Putamen (tissue), 1 donor: ENCODE results near the gene BCL11A.
"Not testable (repeated sequence)": the region's sequence is repeated elsewhere in the genome, so short reads cannot be mapped to it uniquely, and the experiment has no call there.

Experiments
- DNase-seq: peaks from one replicate; pipeline ENCODE4 v3.0.0-alpha.2; 2016; ENCODE audit warnings: low spot score

The BCL11A gene

DNA sequence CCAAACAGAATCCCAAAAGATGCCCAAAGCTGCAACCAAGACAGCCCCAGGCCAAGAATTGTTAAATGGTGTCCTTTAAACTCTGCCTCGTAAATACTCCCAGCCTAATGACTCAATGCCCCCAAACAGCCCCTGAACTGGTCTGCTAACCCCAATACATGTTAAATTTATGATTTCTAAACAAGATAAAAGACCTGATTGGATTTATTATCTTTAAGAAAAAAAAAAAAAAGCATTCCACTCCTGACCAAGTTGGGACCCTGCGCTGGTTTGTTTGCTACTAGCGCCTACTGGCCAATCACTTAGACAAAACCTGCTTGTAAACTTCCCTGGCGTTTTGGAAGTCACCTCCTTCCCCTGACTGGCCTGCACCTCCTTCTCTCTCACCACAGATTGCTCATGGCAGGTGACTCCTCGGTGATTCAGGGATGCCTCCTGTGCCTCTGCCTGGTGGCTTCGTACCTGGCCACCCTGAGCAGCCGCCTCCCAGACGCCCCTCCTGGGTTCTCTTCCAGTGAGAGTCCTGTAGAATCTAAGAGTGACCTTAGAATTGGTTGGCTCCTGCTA is 121.3 kb downstream of the BCL11A start:
- no peak for DNase-seq

DNA sequence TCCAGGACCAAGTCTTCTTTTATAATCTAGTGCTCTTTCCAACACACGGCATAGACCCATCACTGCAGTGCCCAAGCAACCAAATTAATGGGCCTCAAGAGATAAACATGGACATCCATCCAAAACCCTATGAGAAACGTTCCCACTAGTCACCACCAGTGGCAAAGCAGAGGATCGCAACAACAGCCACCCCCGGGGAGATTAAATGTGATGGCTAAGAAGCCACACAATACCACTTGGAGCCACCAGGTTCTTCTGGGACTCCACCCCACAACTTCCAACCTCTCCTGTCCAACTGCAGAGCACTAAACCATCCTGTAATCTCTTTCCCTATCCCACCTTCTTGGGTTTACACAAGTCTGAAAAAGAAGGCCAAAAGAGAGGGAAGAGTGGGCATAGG is 123.8 kb downstream of the BCL11A start:
- no peak for DNase-seq

DNA sequence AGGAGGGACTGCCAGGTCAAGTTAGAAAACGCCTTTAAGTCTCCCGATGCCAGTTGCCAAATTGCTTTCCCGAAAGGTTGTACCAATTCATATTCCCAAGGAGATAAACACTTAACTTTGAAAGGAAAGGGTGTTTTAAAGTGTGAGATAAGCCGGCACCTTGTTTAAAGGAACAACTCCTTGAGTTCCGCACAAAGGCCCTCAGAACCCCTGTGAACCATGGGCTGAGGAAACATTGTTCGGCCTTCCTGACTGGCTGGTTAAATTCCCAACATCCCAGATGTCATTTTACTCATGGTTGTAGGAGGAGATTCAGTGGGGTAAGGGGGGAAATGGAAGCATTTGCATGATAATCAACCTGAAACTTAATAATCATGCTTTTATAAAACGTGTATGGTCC is 126.6 kb downstream of the BCL11A start:
- DNase-seq, result no peak

DNA sequence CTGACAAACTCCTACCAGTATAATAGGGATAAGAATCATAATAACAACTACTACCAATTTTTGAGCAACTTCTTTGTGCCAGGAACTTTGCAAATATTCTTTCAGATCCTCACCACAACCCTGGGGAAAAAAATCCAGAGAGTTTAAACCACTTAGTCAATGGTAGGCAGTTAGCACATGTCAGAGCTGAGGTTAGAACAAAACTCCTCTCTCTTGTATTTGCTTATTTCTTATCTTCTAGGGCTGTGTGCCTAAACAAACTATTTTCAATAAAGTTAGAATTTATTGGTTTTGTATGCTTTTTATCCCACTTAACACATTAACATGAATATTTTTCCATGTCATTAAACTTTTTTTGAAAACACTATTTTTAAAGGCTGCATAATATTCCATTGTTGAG is 127.1 kb downstream of the BCL11A start:
- DNase-seq, result no peak

DNA sequence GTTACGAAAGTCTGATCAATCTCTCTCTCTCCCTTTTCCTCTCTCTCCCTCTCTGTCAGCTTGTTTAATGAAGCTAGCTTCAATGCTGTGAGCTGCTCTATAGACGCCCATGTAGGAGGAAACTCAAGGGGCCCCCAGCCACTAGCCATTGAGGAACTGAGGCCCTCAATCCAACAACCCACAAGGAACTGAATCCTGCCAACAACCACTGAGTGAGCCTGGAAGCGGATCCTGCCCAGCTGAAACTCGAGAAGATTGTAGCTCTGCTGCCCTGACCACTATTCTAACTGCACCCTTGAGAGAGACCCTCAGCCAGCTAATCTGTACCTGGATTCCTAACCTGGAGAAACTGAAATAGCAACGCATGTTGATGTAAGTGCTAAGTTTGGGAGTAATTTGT is 129.2 kb downstream of the BCL11A start:
- DNase-seq, result no peak

DNA sequence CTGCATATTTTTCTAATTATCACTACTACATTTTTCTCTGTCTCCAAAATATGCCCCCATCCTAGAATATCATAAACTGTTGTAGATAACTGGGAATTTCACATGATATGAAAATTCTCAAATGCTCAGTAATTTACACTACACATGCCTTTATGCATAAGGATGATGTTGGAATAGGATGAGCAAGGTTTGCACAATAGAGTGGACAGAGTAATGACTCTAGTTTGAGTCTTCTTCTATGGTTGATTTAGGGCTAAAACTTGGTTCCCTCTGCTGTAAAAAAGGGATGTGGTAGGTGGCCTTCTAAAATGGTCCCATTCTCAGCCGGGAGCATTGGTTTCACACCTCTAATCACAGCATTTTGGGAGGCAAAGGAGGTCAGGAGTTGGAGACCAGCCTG is 129.9 kb downstream of the BCL11A start:
- no peak for DNase-seq

DNA sequence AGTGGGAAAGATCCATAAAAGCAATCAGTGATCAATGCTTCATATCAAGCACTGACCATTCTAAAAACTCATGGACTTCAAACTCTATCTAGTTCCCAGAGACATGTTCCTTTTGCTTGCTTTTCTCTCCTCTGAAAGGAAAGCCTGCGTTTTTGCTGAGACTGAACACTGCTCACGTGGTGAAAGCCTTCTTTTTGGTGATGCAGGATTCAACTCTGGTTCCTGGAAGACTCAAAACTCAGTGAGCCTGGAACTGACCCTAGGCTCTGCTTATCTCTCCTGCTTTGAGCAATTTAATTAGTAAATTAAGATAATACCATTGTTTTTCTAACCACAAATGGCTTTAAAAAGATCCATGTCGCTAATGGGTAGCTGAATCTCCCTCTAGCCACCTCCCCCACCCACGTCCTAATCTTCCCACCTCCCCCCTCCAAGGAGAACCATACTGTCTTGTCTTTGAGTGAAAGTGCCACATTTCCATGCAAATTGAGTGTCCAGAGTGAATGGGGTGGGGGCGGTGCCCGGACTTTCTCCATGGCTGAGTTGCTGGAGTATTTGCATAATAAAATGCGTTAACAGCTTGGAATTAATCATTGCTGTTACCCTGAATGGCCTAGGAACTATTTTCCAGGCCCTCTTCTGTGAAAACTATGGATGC is 130.5 kb downstream of the BCL11A start:
- DNase-seq, result no peak

DNA sequence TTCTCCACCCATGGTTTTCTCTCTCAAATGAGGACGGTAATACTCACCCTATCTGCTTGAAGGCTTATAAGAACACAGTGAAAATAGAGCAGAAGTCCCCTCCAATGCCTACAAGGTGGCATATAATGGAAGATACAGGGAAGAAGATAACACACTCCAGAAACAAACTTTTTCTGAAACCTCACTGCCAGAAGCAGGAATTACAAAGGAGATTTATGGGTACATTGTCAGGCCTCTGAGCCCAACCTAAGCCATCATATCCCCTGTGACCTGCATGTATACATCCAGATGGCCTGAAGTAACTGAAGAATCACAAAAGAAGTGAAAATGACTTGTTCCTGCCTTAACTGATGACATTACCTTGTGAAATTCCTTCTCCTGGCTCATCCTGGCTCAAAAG is 136.2 kb downstream of the BCL11A start:
- not testable (repeated sequence) for DNase-seq

DNA sequence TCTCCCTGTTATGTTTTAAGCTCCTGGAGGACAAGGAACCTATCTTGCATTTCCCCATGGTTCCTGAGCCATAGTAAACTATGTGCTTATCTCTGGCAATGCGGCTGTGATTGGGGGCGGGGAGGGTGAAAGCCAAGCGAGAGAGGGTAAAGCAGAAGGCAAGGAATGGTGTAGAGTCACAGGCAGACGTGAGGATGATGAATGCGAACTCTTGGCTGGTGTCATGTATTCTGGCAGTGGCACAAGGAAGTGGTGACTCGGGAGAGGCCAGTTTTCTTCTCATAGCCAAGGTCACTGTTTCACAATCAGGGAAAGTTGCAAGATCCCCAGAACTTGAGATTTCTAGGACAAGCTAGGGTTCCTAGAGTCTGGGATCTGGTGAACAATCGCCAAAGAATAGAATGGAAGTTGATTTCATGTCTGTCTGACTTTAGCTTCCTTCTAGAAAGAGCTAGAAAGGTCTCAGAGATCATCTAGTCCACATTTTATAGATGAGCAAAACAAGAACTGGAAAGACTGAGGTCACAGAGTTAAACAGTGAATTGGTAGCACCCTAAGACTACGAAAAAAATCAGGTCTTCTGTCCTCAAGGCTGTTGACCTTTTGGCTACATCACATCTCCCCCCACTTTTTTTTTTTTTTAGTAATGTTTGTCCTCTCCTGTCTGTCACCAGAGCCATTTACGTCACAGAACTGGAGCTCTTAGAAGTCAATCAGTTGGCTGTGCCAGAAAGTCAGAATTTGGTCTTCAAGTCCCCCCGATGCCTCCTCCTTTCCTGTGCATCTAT is 137.0 kb downstream of the BCL11A start:
- DNase-seq, result no peak

DNA sequence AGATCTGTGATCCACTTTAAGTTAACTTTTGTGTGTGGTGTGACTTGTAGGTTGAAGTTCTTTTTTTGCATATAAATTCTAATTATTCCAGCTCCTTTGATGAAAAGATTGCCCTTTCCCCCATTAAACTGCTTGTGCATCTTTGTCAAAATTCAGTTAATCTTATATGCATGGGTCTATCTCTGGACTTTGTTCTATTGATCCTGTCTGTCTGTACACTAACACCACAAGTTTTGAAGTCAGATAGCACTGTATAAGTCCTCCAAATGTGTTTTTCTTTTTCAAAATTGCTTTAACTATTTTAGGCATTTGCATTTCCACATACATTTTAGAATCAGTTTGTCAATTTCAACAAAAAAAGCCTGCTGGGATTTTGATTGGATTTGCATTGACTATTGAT is 137.6 kb downstream of the BCL11A start:
- no peak for DNase-seq

DNA sequence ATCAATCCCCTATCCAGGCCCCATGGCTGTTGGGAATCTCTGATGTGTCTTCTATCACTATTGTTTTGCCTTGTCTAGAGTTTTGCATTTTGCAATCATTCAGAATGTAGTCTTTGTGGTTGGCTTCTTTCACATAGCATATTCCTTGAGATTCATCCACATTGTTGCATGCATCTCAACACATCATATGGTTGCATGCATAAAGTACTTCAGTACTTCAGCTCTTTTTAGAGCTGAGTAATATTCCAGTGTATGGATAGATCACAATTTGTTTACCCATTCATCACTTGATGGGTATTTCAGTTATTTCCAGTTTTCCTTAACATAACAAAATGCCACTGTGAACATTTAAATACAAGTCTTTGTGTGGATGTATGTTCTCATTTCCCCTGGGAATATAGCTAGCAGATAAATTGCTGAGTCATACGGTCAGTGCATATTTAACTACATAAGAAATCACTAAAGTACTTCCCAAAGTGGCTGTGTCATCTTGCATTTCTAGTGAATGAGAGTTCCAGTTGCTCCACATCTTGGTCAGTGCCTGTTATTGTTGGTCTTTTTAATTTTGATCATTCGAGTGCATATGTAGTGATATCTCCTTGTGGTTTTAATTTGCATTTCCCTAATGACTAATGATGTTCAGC is 138.8 kb downstream of the BCL11A start:
- no peak for DNase-seq

DNA sequence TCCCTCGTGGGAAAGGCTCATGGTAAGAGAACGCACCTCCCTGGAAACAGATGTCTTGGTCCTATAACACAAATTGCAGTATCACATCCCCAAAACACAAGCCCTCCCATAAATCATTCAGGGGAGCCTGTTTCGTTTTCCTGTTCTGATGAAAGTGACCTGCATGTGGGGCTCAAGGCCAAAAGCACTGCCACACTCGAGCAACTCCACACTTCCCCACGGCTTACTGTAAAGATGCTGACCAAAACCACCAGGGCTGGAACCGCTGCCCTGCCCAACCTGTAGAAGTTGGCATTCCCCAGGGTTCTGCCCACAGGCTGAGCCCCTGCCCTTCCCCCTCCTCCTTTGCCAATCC is 139.7 kb downstream of the BCL11A start:
- no peak for DNase-seq

DNA sequence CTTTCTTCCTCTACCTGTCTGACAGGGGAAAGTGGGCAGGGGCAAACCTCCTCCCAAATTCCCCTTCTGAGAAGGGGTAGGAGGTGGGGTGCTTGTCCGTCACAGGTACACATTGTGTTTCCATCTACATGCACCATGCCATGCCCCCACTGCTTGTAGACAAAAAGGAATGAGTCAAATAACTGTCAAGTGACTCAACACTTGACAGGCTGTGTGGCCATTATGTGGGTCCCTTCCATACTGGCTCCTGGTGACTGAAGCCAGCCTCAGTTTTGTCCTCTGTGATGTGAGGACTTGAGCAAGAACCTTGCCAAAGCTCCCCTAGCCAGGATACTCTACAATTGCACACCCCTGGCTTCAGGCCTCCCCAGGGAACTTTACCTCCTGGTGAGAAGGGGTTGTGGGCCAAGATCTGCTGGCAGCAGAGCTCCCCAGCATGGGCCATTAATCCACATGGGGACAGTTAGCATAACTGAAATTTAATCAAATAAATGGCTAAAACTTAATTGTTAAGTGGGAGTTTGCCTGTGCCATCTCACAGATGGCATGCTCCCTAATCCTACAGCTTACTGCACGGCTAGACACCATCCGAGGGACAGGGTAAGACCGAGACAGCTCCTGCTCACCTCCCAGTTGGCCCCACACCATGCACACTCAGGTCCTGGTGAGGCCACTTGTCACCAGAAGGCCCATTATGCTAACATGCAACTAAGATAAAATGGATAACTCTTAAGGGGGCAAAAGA is 140.2 kb downstream of the BCL11A start:
- no peak for DNase-seq

DNA sequence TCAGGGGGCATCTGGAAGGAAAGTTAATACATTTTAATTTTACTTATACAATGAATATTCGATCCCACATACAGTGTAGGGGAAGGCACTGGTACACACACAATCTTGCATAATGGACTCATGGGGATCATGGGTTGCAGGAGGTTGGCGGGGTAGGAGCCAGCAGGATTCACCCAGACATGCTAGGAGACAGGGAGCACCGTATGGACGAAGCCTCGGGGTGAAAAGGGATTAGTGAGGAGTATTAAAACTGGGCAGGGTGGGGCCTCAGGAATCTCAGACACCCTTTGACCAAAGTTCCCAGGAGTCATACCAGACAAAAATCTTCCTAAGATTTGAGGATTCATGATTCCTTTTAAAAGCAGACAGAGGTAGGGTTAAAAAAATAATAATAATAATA is 140.8 kb downstream of the BCL11A start:
- no peak for DNase-seq

DNA sequence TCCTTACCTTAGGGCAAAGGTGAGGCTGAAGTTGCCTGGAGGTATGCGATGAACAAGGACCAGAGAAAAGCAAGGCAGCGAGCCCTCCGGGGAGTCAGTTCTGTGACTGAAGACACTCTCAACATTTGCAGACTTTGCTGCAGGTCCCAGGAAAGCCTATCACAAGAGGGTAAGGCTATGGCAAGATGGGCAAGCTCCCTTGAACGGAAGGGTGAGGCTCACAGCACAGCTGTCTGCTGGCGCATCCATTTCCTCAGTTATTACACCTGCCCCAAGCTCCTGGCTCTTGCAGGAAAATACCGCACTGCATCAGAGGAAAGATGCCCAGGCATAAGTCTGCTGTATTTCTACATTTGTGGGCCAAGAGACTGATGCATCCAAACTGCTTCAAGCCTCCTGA is 141.4 kb downstream of the BCL11A start:
- no peak for DNase-seq

DNA sequence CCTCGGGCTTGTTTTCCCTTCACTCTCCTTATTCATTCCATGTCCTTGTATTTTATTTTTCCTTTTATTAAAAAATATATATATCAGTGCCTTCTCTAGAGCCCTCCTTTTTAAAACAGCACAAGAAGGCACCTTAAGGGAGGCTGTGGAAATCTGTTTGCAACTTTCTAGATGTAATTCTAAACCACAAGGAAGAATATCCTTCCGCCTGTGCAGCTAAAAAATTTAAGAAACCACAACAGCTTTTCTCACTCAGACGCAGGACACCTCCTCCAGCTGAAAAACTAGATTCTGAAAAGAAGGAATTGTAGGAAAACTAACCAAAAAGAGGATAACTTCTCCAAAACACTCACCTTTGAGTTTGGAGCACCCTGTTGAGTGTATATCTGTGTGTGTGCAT is 142.2 kb downstream of the BCL11A start:
- no peak for DNase-seq

DNA sequence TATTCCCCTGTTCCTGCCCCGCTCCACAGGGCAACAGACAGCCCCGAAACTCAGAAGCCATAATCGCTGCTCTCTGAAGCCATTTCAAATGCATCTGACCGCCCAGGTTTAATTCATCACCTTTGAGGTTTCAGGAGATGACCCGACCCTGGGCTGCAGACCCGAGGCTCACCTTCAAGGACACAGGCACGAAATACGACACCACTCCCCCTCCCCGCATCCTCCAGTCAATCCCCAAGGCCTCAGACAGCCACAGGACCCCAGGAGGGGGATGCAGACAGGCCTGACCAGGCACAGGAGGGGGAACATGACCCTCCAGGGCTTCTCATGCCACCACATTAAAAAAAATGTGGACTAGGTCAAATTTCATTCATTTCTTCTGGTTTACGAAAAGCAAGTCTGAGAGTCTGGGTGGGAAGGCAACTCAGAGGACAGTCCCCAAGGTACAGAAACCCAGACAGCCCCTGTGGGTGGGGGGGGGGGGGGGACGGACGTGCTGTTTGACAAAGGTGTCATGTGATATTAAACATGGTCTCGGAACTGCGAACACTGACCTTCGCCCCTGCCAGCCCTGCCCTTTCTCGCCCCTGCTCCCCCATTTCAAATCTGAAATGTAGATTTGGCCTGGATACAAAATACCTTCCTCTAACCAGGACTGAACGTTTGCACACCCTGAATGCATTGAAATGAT is 142.9 kb downstream of the BCL11A start:
- DNase-seq, result no peak

DNA sequence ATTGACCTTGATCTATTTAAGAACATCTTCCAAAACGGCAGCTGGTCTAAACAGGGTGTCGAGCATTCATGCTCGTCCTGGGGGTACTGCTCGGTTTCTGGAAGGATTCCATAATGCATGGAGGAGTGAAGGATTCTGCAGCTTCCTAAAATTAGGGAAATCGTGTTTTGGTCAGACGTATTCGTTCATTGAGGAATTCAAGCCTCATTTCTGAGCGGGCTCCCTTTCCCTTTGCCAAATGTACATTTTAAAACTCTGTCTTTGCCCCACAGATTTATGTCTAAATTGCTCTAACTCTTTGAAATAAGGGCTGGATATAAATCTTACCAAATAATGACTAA is 144.0 kb downstream of the BCL11A start:
- no peak for DNase-seq

DNA sequence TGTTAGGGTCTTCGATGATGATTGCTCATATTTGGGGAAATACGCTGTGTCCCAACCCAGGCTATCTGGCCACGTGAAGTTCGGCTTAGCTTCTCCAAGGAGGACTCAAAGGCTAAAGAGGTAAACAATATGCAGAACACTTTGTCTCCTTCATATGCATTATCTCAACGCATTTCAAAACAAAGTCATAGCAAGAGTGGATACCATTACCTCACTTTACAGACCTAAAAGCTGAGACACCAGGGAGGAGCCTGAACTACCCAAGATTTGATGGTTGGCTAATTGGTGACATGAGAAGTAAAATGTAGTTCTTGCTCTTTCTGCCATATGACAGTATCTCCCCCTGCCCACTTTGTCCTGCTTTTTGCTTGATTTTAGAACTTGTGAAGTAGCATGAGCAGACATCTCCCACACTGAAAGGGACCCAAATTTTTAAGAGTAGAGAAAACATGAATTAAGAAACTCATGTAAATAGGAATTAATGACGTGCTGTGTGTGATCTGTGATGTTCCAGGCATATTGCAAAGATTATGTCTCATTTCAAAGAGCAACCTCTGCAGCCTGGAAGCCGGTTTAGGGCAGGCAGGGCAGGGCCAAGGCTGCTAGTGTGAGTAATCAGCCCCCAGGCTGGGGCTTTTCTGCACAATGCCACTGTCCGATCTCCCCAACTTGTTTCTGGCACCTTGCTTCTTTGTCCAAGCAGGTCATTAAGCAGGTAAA is 144.5 kb downstream of the BCL11A start:
- DNase-seq, result no peak

DNA sequence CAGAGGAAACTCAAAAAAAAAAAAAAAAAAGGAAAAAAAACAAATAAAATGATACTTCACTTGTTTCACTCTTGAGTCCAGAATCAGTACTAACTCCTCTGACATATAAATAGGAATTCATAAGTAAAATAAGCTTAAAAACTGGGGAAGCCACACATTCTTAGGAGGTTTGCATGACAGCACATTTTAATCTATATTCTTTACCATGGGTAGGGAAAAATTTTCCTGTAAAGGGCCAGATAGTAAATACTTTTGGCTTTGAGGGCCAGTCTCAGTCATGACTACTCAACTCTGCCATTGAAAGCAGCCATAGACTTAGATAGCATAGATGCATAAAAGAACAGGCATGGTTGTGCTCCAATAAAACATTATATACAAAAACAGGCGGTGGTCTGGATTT is 145.2 kb downstream of the BCL11A start:
- no peak for DNase-seq

DNA sequence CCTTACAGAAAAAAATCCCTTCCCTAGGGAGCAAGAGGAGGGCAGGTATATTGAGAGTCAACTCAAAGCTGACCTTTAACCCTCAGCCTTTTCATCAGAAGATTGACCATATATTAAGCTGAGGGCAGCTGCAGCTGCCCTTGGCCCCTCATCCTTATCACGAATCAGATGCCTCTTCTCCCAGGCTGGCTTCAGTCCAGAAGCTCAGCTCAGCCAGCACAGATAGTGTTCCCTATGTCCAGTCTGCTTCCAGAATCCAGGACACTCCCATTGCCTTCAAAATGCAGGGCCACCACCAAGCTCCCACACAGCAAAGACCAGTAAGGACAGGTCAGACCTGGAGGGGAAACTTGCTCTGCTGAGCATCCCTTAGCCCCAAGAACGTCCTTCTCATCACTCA is 146.1 kb downstream of the BCL11A start:
- DNase-seq, result no peak
